Astrocyte (in vitro differentiated cells and primary cell): ENCODE measurements around the gene KIN.

Experiments
- EZH2 ChIP-seq: IDR thresholded peaks from 2 replicates; pipeline ENCODE4 v1.6.1; 2012; ENCODE audit warnings: mild to moderate bottlenecking, low read length, inconsistent platforms; ENCODE audit not compliant: insufficient read depth
- TF ChIP-seq, protein P1 (sequence below): IDR thresholded peaks from 2 replicates; pipeline ENCODE4 v1.5.1; 2011; ENCODE audit warnings: low read depth, mild to moderate bottlenecking, inconsistent platforms, low read length, moderate library complexity; ENCODE audit not compliant: insufficient read depth

DNA sequence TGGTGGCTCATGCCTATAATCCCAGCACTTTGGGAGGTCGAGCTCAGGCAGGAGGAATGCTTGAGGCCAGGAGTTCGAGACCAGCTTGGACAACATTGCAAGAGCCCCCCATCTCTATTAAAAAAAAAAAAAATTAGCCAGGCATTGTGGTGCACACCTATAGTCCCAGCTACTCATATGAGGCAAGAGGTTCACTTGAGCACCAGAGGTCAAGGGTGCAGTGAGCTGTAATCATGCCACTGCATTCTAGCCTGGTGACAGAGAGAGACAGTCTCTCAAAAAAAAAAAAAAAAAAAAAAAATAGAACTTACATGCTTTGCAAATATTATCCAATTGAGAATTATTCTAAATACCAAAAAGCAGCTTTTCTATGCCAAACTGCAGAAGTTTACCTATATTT is 11.0 kb downstream of the KIN start:
- TF ChIP-seq EZH2, result no peak
- TF ChIP-seq, protein P1, sequence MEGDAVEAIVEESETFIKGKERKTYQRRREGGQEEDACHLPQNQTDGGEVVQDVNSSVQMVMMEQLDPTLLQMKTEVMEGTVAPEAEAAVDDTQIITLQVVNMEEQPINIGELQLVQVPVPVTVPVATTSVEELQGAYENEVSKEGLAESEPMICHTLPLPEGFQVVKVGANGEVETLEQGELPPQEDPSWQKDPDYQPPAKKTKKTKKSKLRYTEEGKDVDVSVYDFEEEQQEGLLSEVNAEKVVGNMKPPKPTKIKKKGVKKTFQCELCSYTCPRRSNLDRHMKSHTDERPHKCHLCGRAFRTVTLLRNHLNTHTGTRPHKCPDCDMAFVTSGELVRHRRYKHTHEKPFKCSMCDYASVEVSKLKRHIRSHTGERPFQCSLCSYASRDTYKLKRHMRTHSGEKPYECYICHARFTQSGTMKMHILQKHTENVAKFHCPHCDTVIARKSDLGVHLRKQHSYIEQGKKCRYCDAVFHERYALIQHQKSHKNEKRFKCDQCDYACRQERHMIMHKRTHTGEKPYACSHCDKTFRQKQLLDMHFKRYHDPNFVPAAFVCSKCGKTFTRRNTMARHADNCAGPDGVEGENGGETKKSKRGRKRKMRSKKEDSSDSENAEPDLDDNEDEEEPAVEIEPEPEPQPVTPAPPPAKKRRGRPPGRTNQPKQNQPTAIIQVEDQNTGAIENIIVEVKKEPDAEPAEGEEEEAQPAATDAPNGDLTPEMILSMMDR, result no peak
